DMS79 (cell line): ENCODE measurements around the gene TTI1.

Source experiments
- DNase-seq: peaks from one replicate; lab custom pipeline; 2025; lab: John Stamatoyannopoulos, UW

Gene TTI1

GRCh38 chr20:37987602-37988290, 45.5 kb downstream of the TTI1 start:
- DNase-seq = no peak

DNA sequence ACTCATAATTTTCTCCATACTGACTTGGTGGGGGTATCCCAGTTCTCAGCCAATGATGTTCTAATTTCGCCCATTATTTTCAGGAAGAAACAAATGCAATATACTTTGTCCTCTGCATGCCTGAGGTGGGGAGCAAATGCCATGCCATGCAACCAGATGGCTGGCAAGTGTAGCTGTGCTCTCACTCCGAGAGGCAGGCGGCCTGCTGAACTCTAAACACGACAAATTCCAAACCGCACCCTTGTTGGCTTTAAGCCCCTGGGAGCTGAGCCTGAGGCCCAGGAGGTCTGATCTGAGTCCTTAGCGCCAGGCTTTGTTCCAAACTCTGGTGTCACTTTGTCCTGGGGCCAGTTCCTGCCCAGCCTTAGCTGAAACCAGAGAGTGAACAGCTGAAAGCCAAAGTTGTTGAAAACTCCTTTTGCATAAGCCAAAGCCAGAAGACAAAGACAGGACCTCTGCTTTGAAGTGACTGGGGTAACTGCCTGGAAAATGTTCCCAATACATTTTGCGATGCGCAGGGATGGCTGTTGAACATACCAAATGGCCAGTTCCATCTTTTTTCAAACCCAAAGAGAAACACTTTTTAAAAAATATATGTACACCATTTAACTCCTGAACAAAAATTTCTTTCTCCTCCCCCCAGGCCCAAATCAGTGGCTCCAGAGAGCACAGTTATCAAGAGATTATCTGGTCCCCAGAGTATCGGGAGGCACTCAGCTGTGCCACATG, 46.2 kb downstream of the TTI1 start:
- no peak for DNase-seq

DNA sequence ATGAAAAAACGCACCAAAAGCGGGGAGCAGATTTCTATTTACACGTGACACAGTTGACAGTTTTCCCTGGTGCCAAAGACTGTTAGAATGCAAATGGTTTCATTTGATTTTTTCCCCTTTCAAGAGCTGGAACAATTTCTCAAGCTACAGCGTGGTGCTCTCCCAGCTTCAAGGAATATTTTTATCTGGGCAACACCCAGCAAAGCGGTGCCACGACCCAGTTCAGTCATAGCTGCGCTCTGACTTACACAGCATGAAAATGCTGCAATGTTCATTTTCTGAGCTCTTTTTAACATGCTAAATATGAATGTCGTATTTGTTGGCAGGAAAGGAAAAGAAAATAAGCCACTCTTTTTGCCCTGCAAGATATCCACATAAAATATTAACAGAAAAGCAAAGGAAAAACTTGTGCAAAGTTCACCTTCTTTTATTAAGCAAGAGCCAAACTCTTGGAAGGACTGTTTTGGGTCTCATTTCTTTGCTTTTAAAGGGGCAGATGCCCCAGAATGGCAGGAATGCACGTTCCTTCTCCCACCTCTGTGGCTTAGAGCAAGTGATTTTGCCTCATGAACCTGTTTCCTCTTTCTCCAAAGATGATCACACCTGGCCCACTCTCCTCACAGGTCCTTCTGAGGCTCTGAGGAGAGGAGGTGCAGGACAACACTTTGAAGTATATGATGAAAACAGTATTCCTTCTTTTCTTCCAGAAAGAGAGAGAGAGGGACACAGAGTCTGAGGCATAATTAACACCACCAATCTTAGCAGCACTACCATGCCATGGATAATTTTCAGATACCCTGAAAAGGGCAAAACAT, 47.0 kb downstream of the TTI1 start:
- no peak for DNase-seq

- peak; percentile 56 for DNase-seq
Measured at GRCh38 chr20:37984018-37984785, 49.1 kb downstream of the TTI1 start.

DNA sequence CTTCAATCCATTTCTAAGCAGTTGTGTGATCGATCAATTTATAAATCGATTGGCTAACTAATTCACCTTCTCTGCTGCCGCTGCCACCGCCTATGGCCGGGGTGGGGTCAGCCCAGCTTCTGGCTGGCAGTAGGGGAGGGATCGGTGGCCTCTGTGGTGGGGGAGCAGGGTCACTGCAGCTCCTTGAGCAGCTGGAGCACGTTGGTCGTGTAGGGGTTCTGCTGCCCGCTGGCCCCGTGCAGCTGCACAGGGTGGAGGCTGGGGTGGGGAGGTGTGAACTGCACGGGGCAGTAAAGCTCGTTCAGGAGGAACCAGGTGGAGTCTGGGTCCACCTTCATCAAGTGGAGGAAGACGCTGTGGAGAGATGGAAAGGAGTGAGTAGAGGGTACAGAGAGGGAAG, 50.0 kb downstream of the TTI1 start:
- no peak for DNase-seq

DNA sequence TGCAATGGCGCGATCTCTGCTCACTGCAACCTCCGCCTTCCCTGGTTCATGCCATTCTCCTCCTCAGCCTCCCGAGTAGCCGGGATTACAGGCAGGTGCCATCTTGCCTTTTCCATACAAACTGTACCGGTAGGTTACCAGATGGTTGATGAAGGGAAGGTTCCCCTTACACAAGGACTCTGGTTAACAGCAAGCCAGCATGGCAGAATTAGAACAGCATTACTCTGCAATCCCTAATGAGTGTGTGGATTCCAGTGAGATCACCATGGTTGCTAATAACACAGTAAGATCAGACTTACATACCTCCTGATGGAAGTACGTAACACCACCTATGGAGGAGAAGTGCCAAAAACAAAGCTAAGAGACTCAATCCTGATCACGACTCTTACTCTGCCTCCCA, 51.7 kb downstream of the TTI1 start:
- no peak for DNase-seq

DNA sequence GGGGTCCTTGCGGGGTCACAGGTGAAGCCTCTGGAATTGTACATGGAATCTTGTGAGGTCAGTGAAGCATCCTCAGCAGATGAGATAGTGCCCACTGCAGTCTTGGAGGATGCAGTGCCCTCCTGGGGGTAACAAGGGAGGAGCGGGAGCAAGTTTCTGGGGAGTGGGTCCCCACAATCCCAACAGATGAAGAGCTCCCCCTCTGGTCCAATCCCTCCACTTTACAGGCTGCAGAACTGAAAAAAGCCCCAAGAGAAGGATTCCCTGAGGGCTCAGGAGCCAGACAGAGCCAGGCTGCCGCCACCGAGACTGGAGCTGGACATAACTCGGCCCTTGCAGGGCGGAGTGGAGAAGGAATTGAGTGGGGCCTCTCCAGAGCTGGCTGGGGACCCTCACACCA, 52.4 kb downstream of the TTI1 start:
- no peak for DNase-seq

DNA sequence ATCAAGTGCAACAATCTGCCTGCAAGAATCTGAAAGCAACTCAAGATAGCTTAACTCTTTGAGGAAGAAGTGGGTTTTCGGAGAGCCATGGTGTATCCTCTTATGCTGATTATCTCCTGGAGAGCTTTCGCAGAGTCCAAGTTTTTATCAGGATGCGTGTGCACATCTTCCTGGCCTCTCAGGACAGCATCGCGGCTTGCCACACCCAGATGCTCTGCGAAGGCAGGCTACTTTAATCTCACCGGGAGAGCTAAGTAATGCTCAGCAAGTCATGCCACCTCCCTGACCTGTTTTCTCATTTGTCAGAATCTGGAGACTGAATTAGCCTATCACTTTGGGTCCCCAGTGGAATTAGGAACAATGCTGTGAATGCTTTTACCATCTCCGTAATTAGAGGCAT, 52.9 kb downstream of the TTI1 start:
- DNase-seq = no peak

GRCh38 chr20:37979021-37979985, 54.0 kb downstream of the TTI1 start:
- DNase-seq = no peak

DNA sequence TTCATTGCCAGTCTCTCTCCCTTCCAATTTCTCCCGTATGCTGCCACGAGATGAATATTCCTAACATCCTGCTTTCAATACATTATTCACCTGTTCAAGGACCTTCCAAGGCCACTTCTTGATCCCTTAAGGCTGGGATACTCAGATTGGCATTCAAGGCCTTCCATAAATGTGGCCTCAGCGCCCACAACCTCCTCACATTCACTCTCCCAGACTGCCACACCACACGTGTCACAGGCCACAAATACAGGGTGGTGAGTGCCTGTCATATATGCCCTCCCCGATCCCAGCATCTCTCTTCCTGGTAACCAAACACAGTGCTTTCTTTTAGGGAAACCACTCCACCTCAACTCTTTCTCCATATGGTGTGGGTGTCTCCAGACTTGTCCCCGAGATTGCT, 55.5 kb downstream of the TTI1 start:
- no peak for DNase-seq

GRCh38 chr20:37977338-37977737, 55.9 kb downstream of the TTI1 start:
- no peak for DNase-seq

- no peak for DNase-seq
Measured at GRCh38 chr20:37976887-37977286, 56.4 kb downstream of the TTI1 start.

GRCh38 chr20:37973059-37973910, 60.0 kb downstream of the TTI1 start:
- no peak for DNase-seq

DNA sequence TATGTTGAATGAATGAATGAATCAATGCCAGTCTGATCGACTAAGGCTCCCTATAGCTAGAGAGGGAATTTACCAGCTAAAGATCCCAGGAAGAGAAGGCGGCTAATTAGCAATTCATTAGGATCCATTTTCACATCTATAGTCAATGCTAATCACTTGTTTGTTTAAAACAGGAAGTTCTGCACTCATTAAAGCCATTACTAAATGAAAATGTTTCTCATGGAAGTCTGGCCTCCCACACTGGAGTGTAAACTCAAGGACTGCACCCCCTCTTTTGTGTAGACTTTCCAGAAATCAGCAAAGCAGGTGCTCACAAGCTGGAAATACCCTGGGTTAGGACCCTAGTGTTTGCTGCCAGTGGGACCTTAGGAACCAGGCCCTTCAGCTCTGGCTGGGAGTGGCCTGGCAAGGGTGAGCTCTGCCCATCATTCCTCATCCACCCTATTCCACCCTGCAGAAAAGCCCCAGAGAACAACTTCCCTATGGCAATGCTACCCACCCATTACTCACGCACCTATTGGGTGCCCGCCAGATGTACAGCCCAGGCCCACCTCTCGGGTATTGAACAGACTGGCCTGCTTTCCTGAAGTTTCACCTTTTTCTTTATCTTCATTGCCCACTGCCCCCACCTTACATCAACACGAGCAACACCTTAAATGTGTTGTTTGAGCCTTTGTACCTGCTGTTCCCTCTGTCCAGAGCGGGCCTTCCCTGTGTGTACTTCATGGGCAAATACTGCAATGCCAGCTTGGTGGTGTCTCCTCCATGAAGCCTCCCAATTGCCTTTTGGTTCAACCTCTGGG, 60.8 kb downstream of the TTI1 start:
- DNase-seq = no peak

- no peak for DNase-seq
Measured at GRCh38 chr20:37971561-37972127, 61.6 kb downstream of the TTI1 start.

DNA sequence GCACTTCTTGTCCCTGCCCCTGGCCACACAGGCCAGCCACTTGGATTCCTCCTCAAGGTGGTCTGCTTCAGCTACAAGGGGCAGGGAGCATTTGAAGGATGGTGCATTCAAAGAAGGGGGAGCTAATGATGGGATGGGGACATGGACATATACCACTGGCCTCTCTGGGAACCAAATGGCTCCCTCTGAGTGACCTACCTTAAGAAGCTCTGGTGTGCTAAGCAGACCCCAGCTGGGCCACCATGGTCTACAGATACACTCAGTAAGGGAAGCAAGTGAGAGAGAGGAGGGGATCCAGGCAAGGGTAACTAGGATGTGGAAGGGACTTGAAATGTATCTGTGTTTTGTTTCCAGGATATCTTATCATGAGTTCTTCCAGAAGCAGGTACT, 62.4 kb downstream of the TTI1 start:
- DNase-seq = no peak

GRCh38 chr20:37969949-37970855, 63.1 kb downstream of the TTI1 start:
- DNase-seq = no peak
